ENCODE results near the gene CDH4. TPM values are rescaled to one million over a fixed set of nuclear protein-coding genes. Genes with fewer than 3 reads are reported as not detected.
A peak's percentile ranks its signal among the peaks of the same experiment; 100 is the strongest.

The CDH4 gene
- total and polyA plus RNA-seq, 2 donors from 2014 or later: 1.1 TPM; not detected in 1

- intact Hi-C loops (cut with DNase I): no loop called here
- peak in 1 of 5 donors; percentile 22 for DNase-seq
- H3K36me3 ChIP-seq (ENCODE audit: control insufficient read depth in 2 of 3, insufficient read depth in 3 of 3, low read length in 3 of 3): no peaks in the 10 kb centered on the region
Observed at GRCh38 chr20:61948586-61949362, 696.7 kb downstream of the CDH4 start.

DNA sequence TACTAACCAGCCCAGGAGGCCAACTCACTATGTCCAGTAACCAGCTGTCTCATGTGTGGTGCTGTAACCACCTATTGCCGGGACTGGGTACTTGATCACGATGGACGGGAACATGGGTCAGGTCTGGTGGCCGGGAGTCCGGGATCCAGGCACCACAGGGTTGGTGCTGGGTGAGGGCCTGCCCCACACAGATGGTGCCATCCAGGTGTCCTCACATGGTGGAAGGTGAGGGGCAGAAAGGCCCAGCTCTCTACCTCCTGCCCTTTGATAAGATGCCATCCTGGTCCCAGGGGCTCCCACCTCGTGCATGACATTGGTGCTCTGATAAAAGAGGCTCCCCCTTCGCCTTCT is 697.3 kb downstream of the CDH4 start:
- Histone ChIP-seq H3K4me3 (ENCODE audit: low read length in 3 of 3) (no peak overlapping the region), H3K4me1 (ENCODE audit: control insufficient read depth in 2 of 3, insufficient read depth in 2 of 3, low read depth in 1 of 3, low read length in 3 of 3) (no peaks in the 10 kb centered on the region), H3K36me3 (ENCODE audit: control insufficient read depth in 2 of 3, insufficient read depth in 3 of 3, low read length in 3 of 3) (no peaks in the 10 kb centered on the region), H3K27ac (ENCODE audit: low read depth in 2 of 2, low read length in 2 of 2) (no peak overlapping the region), H3K9me3 (ENCODE audit: control insufficient read depth in 2 of 3, insufficient read depth in 1 of 3, low read length in 3 of 3) (no peaks in the 10 kb centered on the region), H3K27me3 (ENCODE audit: control insufficient read depth, insufficient read depth, low read length) (no peaks in the 10 kb centered on the region), H3K9ac (ENCODE audit: low read length in 3 of 3) (no peak overlapping the region)
- intact Hi-C loops (cut with DNase I): no loop called here
- peak in 1 of 5 donors; percentile 46 for DNase-seq
- TF ChIP-seq CTCF (IDR thresholded peaks at IDR 0.05; ENCODE audit: borderline replicate concordance, extremely low read depth, insufficient read depth): no peak
- FAIRE-seq: no peak

More at GRCh38 chr20:61948586-61949362, 696.7 kb downstream of the CDH4 start:
- no peak for TF ChIP-seq CTCF (IDR thresholded peaks at IDR 0.05; ENCODE audit: borderline replicate concordance, extremely low read depth, insufficient read depth)
- Histone ChIP-seq H3K9me3 (ENCODE audit: control insufficient read depth in 2 of 3, insufficient read depth in 1 of 3, low read length in 3 of 3) (no peaks in the 10 kb centered on the region), H3K4me3 (ENCODE audit: low read length in 3 of 3) (no peak overlapping the region), H3K27me3 (ENCODE audit: control insufficient read depth, insufficient read depth, low read length) (no peaks in the 10 kb centered on the region), H3K4me1 (ENCODE audit: control insufficient read depth in 2 of 3, insufficient read depth in 2 of 3, low read depth in 1 of 3, low read length in 3 of 3) (no peaks in the 10 kb centered on the region), H3K9ac (ENCODE audit: low read length in 3 of 3) (no peak overlapping the region), H3K27ac (ENCODE audit: low read depth in 2 of 2, low read length in 2 of 2) (no peak overlapping the region)
- no peak for FAIRE-seq

DNA sequence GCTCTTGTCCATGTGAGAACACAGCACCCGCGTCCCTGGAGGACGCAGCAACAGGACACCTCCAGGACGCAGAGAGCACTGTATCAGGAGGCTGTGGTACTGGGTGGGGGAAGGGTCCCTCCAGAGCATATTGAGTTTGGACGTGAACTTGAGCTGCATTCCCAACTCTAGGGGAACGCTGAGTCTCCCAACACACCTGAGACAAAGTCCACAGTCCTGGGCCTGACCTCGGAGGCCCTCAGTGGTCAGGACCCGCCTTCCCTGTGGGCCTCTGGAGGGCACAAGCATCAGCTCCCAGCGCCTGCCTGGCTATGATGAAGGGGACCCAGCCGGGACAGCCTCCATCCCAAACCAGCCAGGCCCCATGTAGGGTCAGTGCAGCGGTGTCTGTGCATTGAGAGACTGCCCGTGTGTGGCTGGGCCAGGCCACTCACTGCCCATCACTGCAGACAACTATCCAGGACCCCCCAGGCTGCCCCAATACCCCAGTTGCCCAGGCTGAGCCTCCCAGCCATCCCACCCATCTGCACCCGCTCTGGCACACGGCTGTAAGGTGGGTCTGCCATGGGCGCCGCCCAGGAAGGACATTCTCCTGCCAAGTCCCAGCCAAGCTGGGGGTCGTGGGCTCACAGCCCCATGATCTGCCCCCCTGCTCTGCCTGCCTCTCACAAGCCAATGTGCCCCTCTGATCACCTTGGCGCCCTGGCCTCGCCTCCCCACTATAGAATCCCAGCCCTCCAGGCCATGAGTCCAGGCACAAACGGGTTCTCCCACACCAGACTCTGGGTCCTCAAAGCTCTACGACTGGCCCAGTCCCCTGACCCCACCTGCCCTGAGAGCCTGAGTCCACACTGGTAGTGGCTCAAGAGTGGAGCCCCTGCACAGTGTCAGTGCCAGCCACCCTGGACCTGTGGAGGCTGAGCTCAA is 697.9 kb downstream of the CDH4 start:
- H3K4me3 ChIP-seq (ENCODE audit: low read length in 3 of 3): no peak overlapping the region
- peak in 1 of 5 donors; percentile 55 for DNase-seq
- no peaks in the 10 kb centered on the region for H3K36me3 ChIP-seq (ENCODE audit: control insufficient read depth in 2 of 3, insufficient read depth in 3 of 3, low read length in 3 of 3)
- H3K27me3 ChIP-seq (ENCODE audit: control insufficient read depth, insufficient read depth, low read length): no peaks in the 10 kb centered on the region
- no peaks in the 10 kb centered on the region for H3K4me1 ChIP-seq (ENCODE audit: control insufficient read depth in 2 of 3, insufficient read depth in 2 of 3, low read depth in 1 of 3, low read length in 3 of 3)
- intact Hi-C loops (cut with DNase I): no loop called here
- no peaks in the 10 kb centered on the region for H3K9me3 ChIP-seq (ENCODE audit: control insufficient read depth in 2 of 3, insufficient read depth in 1 of 3, low read length in 3 of 3)
- H3K27ac ChIP-seq (ENCODE audit: low read depth in 2 of 2, low read length in 2 of 2): no peak overlapping the region
- FAIRE-seq: no peak
- TF ChIP-seq CTCF (IDR thresholded peaks at IDR 0.05; ENCODE audit: borderline replicate concordance, extremely low read depth, insufficient read depth): no peak
- no peak overlapping the region for H3K9ac ChIP-seq (ENCODE audit: low read length in 3 of 3)

Data from kidney (tissue), 14 donors.